GM19239 (cell line): ENCODE data around the gene TENM4.

Experiments used
- DNase-seq: peaks from one replicate; pipeline ENCODE4 v3.0.0; 2011; ENCODE audit warnings: low spot score; ENCODE audit not compliant: insufficient read length
- FAIRE-seq: peaks from 2 replicates; lab custom pipeline; 2011; peaks lifted over from hg19 to GRCh38; lab: Jason Lieb, UNC

The TENM4 gene

GRCh38 chr11:78975081-78975480 lies 465.7 kb downstream of the TENM4 start:
- FAIRE-seq: no peak
- no peak for DNase-seq

- DNase-seq (no peak), FAIRE-seq (no peak)
Measured at GRCh38 chr11:78973876-78974275, 467.0 kb downstream of the TENM4 start.

- no peak for FAIRE-seq
- DNase-seq: no peak
Measured at GRCh38 chr11:78972590-78972989, 468.2 kb downstream of the TENM4 start.

- FAIRE-seq (no peak), DNase-seq (no peak)
Measured at GRCh38 chr11:78972177-78972576, 468.7 kb downstream of the TENM4 start.

- FAIRE-seq (no peak), DNase-seq (no peak)
Measured at GRCh38 chr11:78967811-78968210, 473.0 kb downstream of the TENM4 start.

- FAIRE-seq (no peak), DNase-seq (no peak)
Measured at GRCh38 chr11:78965432-78965831, 475.4 kb downstream of the TENM4 start.

GRCh38 chr11:78961937-78962701 lies 478.7 kb downstream of the TENM4 start:
- DNase-seq (no peak), FAIRE-seq (no peak)

- DNase-seq (no peak), FAIRE-seq (no peak)
Measured at GRCh38 chr11:78961247-78961646, 479.6 kb downstream of the TENM4 start.

GRCh38 chr11:78958444-78958843 lies 482.4 kb downstream of the TENM4 start:
- no peak for DNase-seq
- no peak for FAIRE-seq

- DNase-seq (no peak), FAIRE-seq (no peak)
Measured at GRCh38 chr11:78957476-78958245, 483.2 kb downstream of the TENM4 start.

- DNase-seq: no peak
- FAIRE-seq: no peak
Measured at GRCh38 chr11:78954696-78955095, 486.1 kb downstream of the TENM4 start.

GRCh38 chr11:78954261-78954660 lies 486.6 kb downstream of the TENM4 start:
- no peak for FAIRE-seq
- DNase-seq: no peak

- no peak for FAIRE-seq
Measured at GRCh38 chr11:78952890-78953289, 487.9 kb downstream of the TENM4 start.

GRCh38 chr11:78952175-78952574 lies 488.7 kb downstream of the TENM4 start:
- no peak for DNase-seq
- FAIRE-seq: no peak

More at GRCh38 chr11:78952890-78953289, 487.9 kb downstream of the TENM4 start:
- DNase-seq: no peak

GRCh38 chr11:78949976-78950690 lies 490.7 kb downstream of the TENM4 start:
- no peak for FAIRE-seq

GRCh38 chr11:78946945-78947902 lies 493.6 kb downstream of the TENM4 start:
- no peak for DNase-seq
- no peak for FAIRE-seq

More at GRCh38 chr11:78949976-78950690, 490.7 kb downstream of the TENM4 start:
- DNase-seq: no peak

GRCh38 chr11:78943841-78944240 lies 497.0 kb downstream of the TENM4 start:
- FAIRE-seq (no peak), DNase-seq (no peak)

- no peak for DNase-seq
- FAIRE-seq: no peak
Measured at GRCh38 chr11:78943154-78943553, 497.7 kb downstream of the TENM4 start.

GRCh38 chr11:78941226-78941851 lies 499.5 kb downstream of the TENM4 start:
- FAIRE-seq: no peak
- DNase-seq: no peak
